H9 (cell line): ENCODE measurements around the gene SLX4IP. TPM values are rescaled to one million over a fixed set of nuclear protein-coding genes. Genes with fewer than 3 reads are reported as not detected.

Source experiments
- DNase-seq: peaks from one replicate; pipeline ENCODE4 v3.0.0-alpha.2; 2017
- H2AFZ ChIP-seq: one replicate; pipeline ENCODE4 v1.6.1; 2013; ENCODE audit warnings: mild to moderate bottlenecking, low read length, control low read depth, moderate library complexity
- H2AK5ac ChIP-seq: 2 replicates; pipeline ENCODE4 v1.6.1; 2013; ENCODE audit warnings: low read length, control low read depth, mixed read lengths; ENCODE audit not compliant: insufficient read length
- H2BK120ac ChIP-seq: one replicate; pipeline ENCODE4 v1.6.1; 2013; ENCODE audit warnings: low read depth, mild to moderate bottlenecking, low read length, control low read depth, inconsistent platforms; ENCODE audit not compliant: poor library complexity, severe bottlenecking
- H2BK12ac ChIP-seq: 2 replicates; pipeline ENCODE4 v1.6.1; 2013; ENCODE audit warnings: low read length, control low read depth, mixed read lengths, low read depth; ENCODE audit not compliant: insufficient read length
- H2BK15ac ChIP-seq: 2 replicates; pipeline ENCODE4 v1.6.1; 2013; ENCODE audit warnings: low read depth, low read length, control low read depth
- H2BK20ac ChIP-seq: one replicate; pipeline ENCODE4 v1.6.1; 2013; ENCODE audit warnings: low read depth, mild to moderate bottlenecking, low read length, control low read depth, inconsistent platforms; ENCODE audit not compliant: poor library complexity, severe bottlenecking
- H2BK5ac ChIP-seq: 2 replicates; pipeline ENCODE4 v1.6.1; 2013; ENCODE audit warnings: low read length, control low read depth, mixed read lengths; ENCODE audit not compliant: insufficient read length
- H3K14ac ChIP-seq: 2 replicates; pipeline ENCODE4 v1.6.1; 2013; ENCODE audit warnings: low read length, control low read depth; ENCODE audit not compliant: insufficient read depth
- H3K18ac ChIP-seq: 2 replicates; pipeline ENCODE4 v1.6.1; 2013; ENCODE audit warnings: low read depth, mild to moderate bottlenecking, mixed read lengths, low read length, control low read depth; ENCODE audit not compliant: insufficient read length
- H3K23ac ChIP-seq: 2 replicates; pipeline ENCODE4 v1.6.1; 2013; ENCODE audit warnings: low read length, control low read depth, mixed read lengths, low read depth; ENCODE audit not compliant: insufficient read length
- H3K23me2 ChIP-seq: 2 replicates; pipeline ENCODE4 v1.6.1; 2013; ENCODE audit warnings: low read depth, mild to moderate bottlenecking, mixed read lengths, low read length, control low read depth; ENCODE audit not compliant: insufficient read length, poor library complexity, severe bottlenecking
- H3K27ac ChIP-seq: 2 replicates; pipeline ENCODE4 v1.5.1; 2013; ENCODE audit warnings: low read length, control low read depth, mixed read lengths, low read depth; ENCODE audit not compliant: insufficient read length
- H3K27me3 ChIP-seq: 2 replicates; pipeline ENCODE4 v1.6.1; 2013; ENCODE audit warnings: low read length, control low read depth, inconsistent platforms; ENCODE audit not compliant: insufficient read depth
- H3K4ac ChIP-seq: 2 replicates; pipeline ENCODE4 v1.6.1; 2013; ENCODE audit warnings: low read depth, mild to moderate bottlenecking, control low read depth, inconsistent platforms, low read length, moderate library complexity
- H3K4me1 ChIP-seq: 2 replicates; pipeline ENCODE4 v1.6.1; 2013; ENCODE audit warnings: low read length, control low read depth, inconsistent platforms; ENCODE audit not compliant: insufficient read depth
- H3K4me2 ChIP-seq: 2 replicates; pipeline ENCODE4 v1.6.1; 2013; ENCODE audit warnings: low read length, control low read depth, mixed read lengths; ENCODE audit not compliant: insufficient read length, insufficient read depth
- H3K56ac ChIP-seq: 2 replicates; pipeline ENCODE4 v1.6.1; 2013; ENCODE audit warnings: low read depth, mild to moderate bottlenecking, mixed read lengths, low read length, control low read depth; ENCODE audit not compliant: insufficient read length
- H3K79me1 ChIP-seq: 2 replicates; pipeline ENCODE4 v1.6.1; 2013; ENCODE audit warnings: low read depth, mild to moderate bottlenecking, moderate library complexity, low read length, control low read depth, inconsistent platforms; ENCODE audit not compliant: insufficient read depth, poor library complexity, severe bottlenecking
- H3K79me2 ChIP-seq: 2 replicates; pipeline ENCODE4 v1.6.1; 2013; ENCODE audit warnings: low read length, control low read depth, inconsistent platforms; ENCODE audit not compliant: insufficient read depth
- H3K9ac ChIP-seq: 2 replicates; pipeline ENCODE4 v1.6.1; 2013; ENCODE audit warnings: low read length, control low read depth, mixed read lengths; ENCODE audit not compliant: insufficient read length; ENCODE audit errors: extremely low read depth
- H3K9me3 ChIP-seq: one replicate; pipeline ENCODE4 v1.6.1; 2013; ENCODE audit warnings: low read depth, low read length, inconsistent platforms; ENCODE audit not compliant: control insufficient read depth
- H3T11ph ChIP-seq: one replicate; pipeline ENCODE4 v1.6.1; 2013; ENCODE audit warnings: mild to moderate bottlenecking, low read length, control low read depth, inconsistent platforms
- H4K20me1 ChIP-seq: one replicate; pipeline ENCODE4 v1.6.1; 2013; ENCODE audit not compliant: control insufficient read depth, insufficient read length, insufficient read depth
- H4K5ac ChIP-seq: 2 replicates; pipeline ENCODE4 v1.6.1; 2013; ENCODE audit warnings: low read depth, mild to moderate bottlenecking, mixed read lengths, low read length, control low read depth; ENCODE audit not compliant: insufficient read length
- H4K8ac ChIP-seq: replicated peaks from 2 replicates; pipeline ENCODE4 v1.6.1; 2013; ENCODE audit warnings: low read length, control low read depth, mixed read lengths, low read depth; ENCODE audit not compliant: insufficient read length
- H4K91ac ChIP-seq: 2 replicates; pipeline ENCODE4 v1.6.1; 2013; ENCODE audit warnings: low read depth, mild to moderate bottlenecking, moderate library complexity, mixed read lengths, low read length, control low read depth; ENCODE audit not compliant: insufficient read length
- H3K27ac Mint-ChIP-seq, 3 experiments: 2 replicates in 2 of 3; 3 replicates in 1 of 3; pipeline ENCODE4 v1.8.0; 2020 to 2021; ENCODE audit warnings: mixed read lengths in 3 of 3, mild to moderate bottlenecking in 1 of 3, moderate library complexity in 1 of 3
- H3K27me3 Mint-ChIP-seq: 2 replicates; pipeline ENCODE4 v1.8.0; 2021; ENCODE audit warnings: low read depth, mild to moderate bottlenecking, moderate library complexity, mixed read lengths
- H3K36me3 Mint-ChIP-seq, 3 experiments: 2 replicates in 2 of 3; 3 replicates in 1 of 3; pipeline ENCODE4 v1.8.0; 2020 to 2021; ENCODE audit warnings: low read depth in 3 of 3, mixed read lengths in 3 of 3; ENCODE audit not compliant: insufficient read depth in 1 of 3
- H3K4me1 Mint-ChIP-seq, 2 experiments: 2 replicates each; pipeline ENCODE4 v1.8.0; 2020; ENCODE audit warnings: mixed read lengths in 2 of 2
- H3K4me3 Mint-ChIP-seq, 2 experiments: 2 replicates in 1 of 2; 3 replicates in 1 of 2; pipeline ENCODE4 v1.8.0; 2020 to 2021; ENCODE audit warnings: mild to moderate bottlenecking in 2 of 2, mixed read lengths in 2 of 2, moderate library complexity in 1 of 2
- H3K9me3 Mint-ChIP-seq, 2 experiments: 2 replicates in 1 of 2; 3 replicates in 1 of 2; pipeline ENCODE4 v1.8.0; 2020; ENCODE audit warnings: mild to moderate bottlenecking in 2 of 2, mixed read lengths in 2 of 2, moderate library complexity in 1 of 2
- total RNA-seq: library from RNA; stranded (reverse); gene quantifications from 2 replicates; pipeline ENCODE4 v1.2.1, GENCODE V29; 2021
- TF ChIP-seq, protein P1 (sequence below): fragments of 200-600 bp; sonication (generic); conservative IDR thresholded peaks from 3 replicates; pipeline ENCODE4 v1.8.0; 2021; ENCODE audit warnings: antibody characterized with exemption, mild to moderate bottlenecking

Gene SLX4IP
- total RNA-seq, 1 experiment from 2014 or later = 7.9 TPM

DNA sequence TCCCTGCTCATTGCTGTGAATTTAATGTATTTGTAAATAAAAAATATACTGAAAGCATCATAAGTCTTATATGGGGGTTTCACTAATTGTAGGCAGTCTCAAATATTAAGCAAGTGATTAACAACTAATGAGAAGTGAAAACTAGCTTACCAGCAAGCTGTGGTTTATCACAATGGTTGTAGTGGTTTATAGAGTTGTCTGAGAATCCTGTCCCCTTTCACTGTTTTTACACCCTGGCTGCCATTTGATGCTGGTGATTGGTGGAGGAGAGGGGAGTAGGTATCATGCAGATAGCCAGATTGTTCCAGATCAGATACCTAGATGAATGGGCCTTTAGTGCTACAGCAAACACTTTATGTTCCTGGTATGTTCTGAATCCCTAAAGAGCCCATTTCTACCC, 7.1 kb upstream of the SLX4IP start:
- TF ChIP-seq, protein P1, sequence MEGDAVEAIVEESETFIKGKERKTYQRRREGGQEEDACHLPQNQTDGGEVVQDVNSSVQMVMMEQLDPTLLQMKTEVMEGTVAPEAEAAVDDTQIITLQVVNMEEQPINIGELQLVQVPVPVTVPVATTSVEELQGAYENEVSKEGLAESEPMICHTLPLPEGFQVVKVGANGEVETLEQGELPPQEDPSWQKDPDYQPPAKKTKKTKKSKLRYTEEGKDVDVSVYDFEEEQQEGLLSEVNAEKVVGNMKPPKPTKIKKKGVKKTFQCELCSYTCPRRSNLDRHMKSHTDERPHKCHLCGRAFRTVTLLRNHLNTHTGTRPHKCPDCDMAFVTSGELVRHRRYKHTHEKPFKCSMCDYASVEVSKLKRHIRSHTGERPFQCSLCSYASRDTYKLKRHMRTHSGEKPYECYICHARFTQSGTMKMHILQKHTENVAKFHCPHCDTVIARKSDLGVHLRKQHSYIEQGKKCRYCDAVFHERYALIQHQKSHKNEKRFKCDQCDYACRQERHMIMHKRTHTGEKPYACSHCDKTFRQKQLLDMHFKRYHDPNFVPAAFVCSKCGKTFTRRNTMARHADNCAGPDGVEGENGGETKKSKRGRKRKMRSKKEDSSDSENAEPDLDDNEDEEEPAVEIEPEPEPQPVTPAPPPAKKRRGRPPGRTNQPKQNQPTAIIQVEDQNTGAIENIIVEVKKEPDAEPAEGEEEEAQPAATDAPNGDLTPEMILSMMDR = no peak
- Histone ChIP-seq H3K56ac (no peak overlapping the region), H3T11ph (no peak overlapping the region), H4K8ac (no peak overlapping the region), H3K23ac (no peak overlapping the region), H2BK15ac (no peak overlapping the region), H3K18ac (no peak overlapping the region), H2BK12ac (no peak overlapping the region), H3K4me1 (peaks cover 3% of the 10 kb centered on the region; the same call in 1 of the 2 replicates), H3K27me3 (no peaks in the 10 kb centered on the region), H2AK5ac (no peak overlapping the region), H3K14ac (no peak overlapping the region), H2AFZ (no peak overlapping the region), H2BK20ac (no peak overlapping the region), H4K5ac (no peak overlapping the region), H3K9me3 (no peaks in the 10 kb centered on the region), H3K4ac (no peak overlapping the region), H4K91ac (no peak overlapping the region), H3K79me1 (peaks cover 14% of the 10 kb centered on the region), H3K27ac (no peak overlapping the region), H3K79me2 (peaks cover 8% of the 10 kb centered on the region; the same call in 1 of the 2 replicates), H2BK120ac (no peak overlapping the region), H3K23me2 (peaks cover under 1% of the 10 kb centered on the region), H3K9ac (no peak overlapping the region), H4K20me1 (no peaks in the 10 kb centered on the region), H3K4me2 (no peak overlapping the region), H2BK5ac (no peak overlapping the region)
- H3K4me3 Mint-ChIP-seq = no peak overlapping the region
- peaks cover 10 to 19% (median 14%) of the 10 kb centered on the region in 3 experiments for H3K36me3 Mint-ChIP-seq
- H3K27me3 Mint-ChIP-seq = no peaks in the 10 kb centered on the region
- H3K4me1 Mint-ChIP-seq = peaks cover 34 to 38% of the 10 kb centered on the region in 2 experiments
- no peak for DNase-seq
- H3K9me3 Mint-ChIP-seq = no peaks in the 10 kb centered on the region
- H3K27ac Mint-ChIP-seq = no peak overlapping the region; a peak in 1 of 7 replicates
